Activated T-cell treated with anti-CD3 and anti-CD28 coated beads, Interleukin-2, amount 50 U/mL, for 24 hours (primary cell): ENCODE results near the gene KRTAP4-5.
"Not testable (repeated sequence)": the region's sequence is repeated elsewhere in the genome, so short reads cannot be mapped to it uniquely, and the experiment has no call there.

Experiments used
- DNase-seq: peaks from one replicate; pipeline ENCODE4 v3.0.0-alpha.2; 2020
- H3K27ac Mint-ChIP-seq: 2 replicates; pipeline ENCODE4 v1.8.0; 2020; ENCODE audit warnings: mild to moderate bottlenecking, mixed read lengths
- H3K27me3 Mint-ChIP-seq: 2 replicates; pipeline ENCODE4 v1.8.0; 2020; ENCODE audit warnings: mixed read lengths
- H3K36me3 Mint-ChIP-seq: 2 replicates; pipeline ENCODE4 v1.8.0; 2020; ENCODE audit warnings: low read depth, mixed read lengths
- H3K4me1 Mint-ChIP-seq: 2 replicates; pipeline ENCODE4 v1.8.0; 2020; ENCODE audit warnings: low read depth, mixed read lengths
- H3K4me3 Mint-ChIP-seq: 2 replicates; pipeline ENCODE4 v1.8.0; 2020; ENCODE audit warnings: mild to moderate bottlenecking, moderate library complexity, mixed read lengths
- H3K9me3 Mint-ChIP-seq: 2 replicates; pipeline ENCODE4 v1.8.0; 2020; ENCODE audit warnings: mixed read lengths

Gene KRTAP4-5

DNA sequence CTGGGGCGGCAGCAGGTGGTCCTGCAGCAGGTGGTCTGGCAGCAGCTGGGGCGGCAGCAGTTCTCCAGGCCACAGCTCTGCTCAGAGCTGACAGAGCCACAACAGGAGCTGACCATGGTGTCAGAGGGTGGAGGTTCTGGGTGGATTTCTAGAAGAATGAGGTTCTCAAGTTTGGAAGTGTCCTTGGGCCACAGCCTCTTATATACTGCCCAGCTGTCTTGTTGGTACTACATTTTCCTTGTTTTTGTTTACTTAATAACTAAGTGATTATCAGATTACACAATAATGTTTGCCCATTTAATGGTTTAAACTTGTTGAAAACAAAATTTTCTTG is at the start of gene KRTAP4-5:
KRTAP4-5 (minus strand) TSS at position 174 of the 334 bp plus-strand sequence; CDS start at position 116, 58 bp downstream.
- Mint-ChIP-seq H3K27ac (no peak within 1 kb of the TSS), H3K4me3 (no peak within 1 kb of the TSS), H3K4me1 (no peaks in the 10 kb centered on the region), H3K36me3 (no peaks in the 10 kb centered on the region), H3K9me3 (no peaks in the 10 kb centered on the region), H3K27me3 (peaks cover 15% of the 10 kb centered on the region)
- DNase-seq: no peak

GRCh38 chr17:41196068-41196467 is 46.4 kb upstream of the KRTAP4-5 start:
- H3K27ac Mint-ChIP-seq: no peak overlapping the region
- peaks cover 4% of the 10 kb centered on the region for H3K9me3 Mint-ChIP-seq
- no peak overlapping the region for H3K4me3 Mint-ChIP-seq
- DNase-seq: no peak
- peaks cover 17% of the 10 kb centered on the region for H3K27me3 Mint-ChIP-seq
- no peaks in the 10 kb centered on the region for H3K36me3 Mint-ChIP-seq
- H3K4me1 Mint-ChIP-seq: no peaks in the 10 kb centered on the region

GRCh38 chr17:41190328-41190727 is 40.7 kb upstream of the KRTAP4-5 start:
- Mint-ChIP-seq H3K4me3 (no peak overlapping the region), H3K27me3 (peaks cover 34% of the 10 kb centered on the region), H3K36me3 (no peaks in the 10 kb centered on the region), H3K9me3 (no peaks in the 10 kb centered on the region), H3K4me1 (no peaks in the 10 kb centered on the region), H3K27ac (no peak overlapping the region)
- no peak for DNase-seq

GRCh38 chr17:41189837-41190318 is 40.3 kb upstream of the KRTAP4-5 start, which contains the start of gene KRTAP9-1:
TSS of gene KRTAP9-1 (plus strand) at chr17:41189887. CDS start at chr17:41189887, 0 bp downstream.
- DNase-seq, H3K27ac Mint-ChIP-seq, H3K9me3 Mint-ChIP-seq, H3K36me3 Mint-ChIP-seq, H3K4me1 Mint-ChIP-seq, H3K4me3 Mint-ChIP-seq: not testable (repeated sequence)
- H3K27me3 Mint-ChIP-seq: peaks cover 34% of the 10 kb centered on the region

DNA sequence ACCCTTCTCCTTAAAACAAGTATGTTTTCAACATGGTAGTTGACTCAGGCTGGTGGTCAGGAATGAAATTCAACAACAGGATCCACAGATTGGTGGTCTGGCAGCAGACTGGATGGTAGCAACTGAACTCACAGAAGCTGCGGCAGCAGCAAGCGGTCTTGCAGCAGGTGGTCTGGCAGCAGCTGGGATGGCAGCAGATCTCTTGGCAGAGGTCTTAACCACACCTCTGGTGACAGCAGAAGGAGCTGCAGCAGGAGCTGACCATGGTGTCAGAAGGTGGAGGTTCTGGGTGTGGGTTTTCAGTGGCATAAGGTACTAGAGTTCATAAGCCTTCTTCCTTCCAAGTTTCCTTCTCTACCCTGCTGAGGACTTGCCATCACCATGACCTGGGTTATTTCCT is 37.2 kb upstream of the KRTAP4-5 start:
- Mint-ChIP-seq H3K4me1 (no peaks in the 10 kb centered on the region), H3K4me3 (no peak overlapping the region), H3K27me3 (peaks cover 35% of the 10 kb centered on the region), H3K9me3 (no peaks in the 10 kb centered on the region), H3K27ac (no peak overlapping the region), H3K36me3 (no peaks in the 10 kb centered on the region)
- DNase-seq: no peak

DNA sequence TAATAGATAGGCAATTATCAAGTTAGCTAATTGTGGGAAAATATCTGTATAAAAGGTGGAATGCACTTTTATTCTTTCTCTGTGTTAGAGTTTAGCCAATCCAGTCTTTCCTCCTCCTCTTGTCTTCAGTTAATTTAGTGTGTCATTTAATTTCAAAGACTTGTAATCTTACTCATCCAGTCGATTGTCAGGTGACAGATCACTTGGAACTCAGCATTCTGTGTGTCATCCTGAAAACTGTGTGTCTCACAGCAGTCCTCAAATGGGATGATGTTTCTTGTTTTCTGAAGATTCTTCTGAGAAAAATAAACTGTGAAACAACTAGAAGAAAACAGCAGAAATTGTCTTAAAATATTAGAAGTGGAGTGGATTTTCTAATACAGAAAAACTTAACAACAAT is 35.4 kb upstream of the KRTAP4-5 start:
- Mint-ChIP-seq H3K27ac (no peak overlapping the region), H3K27me3 (peaks cover 19% of the 10 kb centered on the region), H3K9me3 (no peaks in the 10 kb centered on the region), H3K4me3 (no peak overlapping the region), H3K4me1 (no peaks in the 10 kb centered on the region), H3K36me3 (no peaks in the 10 kb centered on the region)
- no peak for DNase-seq

- Mint-ChIP-seq H3K36me3 (no peaks in the 10 kb centered on the region), H3K27me3 (peaks cover 14% of the 10 kb centered on the region), H3K4me3 (no peak within 1 kb of the TSS), H3K27ac (no peak within 1 kb of the TSS), H3K9me3 (no peaks in the 10 kb centered on the region), H3K4me1 (no peaks in the 10 kb centered on the region)
- no peak for DNase-seq
These were observed 34.9 kb upstream of the KRTAP4-5 start, which contains the start of gene KRTAP4-1 for GRCh38 chr17:41184480-41184961. TSS of gene KRTAP4-1 (minus strand) at chr17:41184911. CDS start at chr17:41184854, 57 bp downstream.

DNA sequence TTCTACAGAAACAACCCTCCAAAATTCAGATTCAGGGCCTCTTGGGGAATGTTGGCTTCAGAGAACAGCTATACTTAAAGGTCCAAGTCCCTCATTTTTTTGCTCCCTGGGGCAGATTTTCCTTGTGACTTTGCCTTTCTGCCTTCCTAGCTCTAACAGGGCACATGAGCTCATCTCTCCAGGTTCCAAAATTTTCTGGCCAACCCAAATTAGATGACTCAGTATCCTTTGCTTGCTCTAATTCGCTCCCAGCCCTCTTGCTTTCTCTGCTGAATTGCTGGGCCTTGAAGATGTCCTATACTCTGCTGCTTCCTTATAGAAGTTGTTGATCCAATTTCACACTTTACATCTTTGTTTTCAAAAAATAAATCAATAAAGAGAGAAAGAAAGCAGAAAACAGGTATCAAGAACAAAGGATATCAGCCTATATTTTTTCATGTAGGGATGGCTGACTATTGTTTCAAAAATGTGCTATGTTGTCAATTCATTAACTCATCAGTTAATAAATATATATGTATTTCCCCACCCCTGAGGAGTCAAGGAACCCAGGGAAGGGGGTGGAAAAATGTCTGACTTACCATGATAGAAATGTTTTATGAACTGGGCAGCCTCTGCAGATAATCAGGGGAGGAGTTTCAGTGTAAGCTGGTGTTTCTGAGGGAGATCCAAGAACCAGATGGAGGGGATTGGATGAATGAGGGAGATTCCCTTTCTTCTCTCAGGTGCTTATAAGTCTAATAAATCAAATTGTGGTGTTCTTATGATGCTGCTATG is 29.4 kb upstream of the KRTAP4-5 start:
- no peaks in the 10 kb centered on the region for H3K4me1 Mint-ChIP-seq
- no peaks in the 10 kb centered on the region for H3K27me3 Mint-ChIP-seq
- H3K9me3 Mint-ChIP-seq: no peaks in the 10 kb centered on the region
- H3K36me3 Mint-ChIP-seq: no peaks in the 10 kb centered on the region
- DNase-seq: no peak
- H3K4me3 Mint-ChIP-seq: no peak overlapping the region
- H3K27ac Mint-ChIP-seq: no peak overlapping the region

DNA sequence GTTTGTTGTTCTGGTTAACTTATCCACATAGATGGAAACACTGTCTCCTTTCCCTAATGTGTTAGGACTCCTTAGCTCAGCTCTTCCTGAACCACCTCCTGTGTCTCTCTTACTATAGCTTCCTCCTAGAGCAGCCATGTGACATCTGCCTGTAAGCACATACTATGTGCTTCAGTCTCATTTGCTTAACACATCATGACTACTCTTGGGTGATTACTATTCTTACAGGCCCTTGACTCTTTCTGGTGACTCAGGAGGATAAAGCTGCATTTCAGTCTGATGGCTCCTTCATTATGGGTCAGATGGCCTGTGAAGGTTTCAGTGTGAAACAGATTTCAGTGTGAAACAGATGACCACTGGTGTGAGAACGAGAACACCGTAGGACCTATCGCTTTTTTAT is 28.7 kb upstream of the KRTAP4-5 start:
- no peaks in the 10 kb centered on the region for H3K9me3 Mint-ChIP-seq
- no peaks in the 10 kb centered on the region for H3K36me3 Mint-ChIP-seq
- H3K27me3 Mint-ChIP-seq: no peaks in the 10 kb centered on the region
- no peak overlapping the region for H3K4me3 Mint-ChIP-seq
- no peak overlapping the region for H3K27ac Mint-ChIP-seq
- no peaks in the 10 kb centered on the region for H3K4me1 Mint-ChIP-seq
- no peak for DNase-seq

GRCh38 chr17:41177727-41178271 is 28.2 kb upstream of the KRTAP4-5 start, which contains the start of gene KRTAP4-2:
TSS of gene KRTAP4-2 (minus strand) at chr17:41178221. CDS start at chr17:41178164, 57 bp downstream.
- Mint-ChIP-seq H3K27me3 (no peaks in the 10 kb centered on the region), H3K9me3 (no peaks in the 10 kb centered on the region), H3K36me3 (no peaks in the 10 kb centered on the region), H3K4me1 (no peaks in the 10 kb centered on the region), H3K4me3 (no peak within 1 kb of the TSS), H3K27ac (no peak within 1 kb of the TSS)
- DNase-seq: no peak

- Mint-ChIP-seq H3K4me1 (no peaks in the 10 kb centered on the region), H3K27ac (no peak overlapping the region), H3K4me3 (no peak overlapping the region), H3K9me3 (no peaks in the 10 kb centered on the region), H3K27me3 (no peaks in the 10 kb centered on the region), H3K36me3 (no peaks in the 10 kb centered on the region)
- no peak for DNase-seq
These were observed 27.2 kb upstream of the KRTAP4-5 start for GRCh38 chr17:41176744-41177387.

DNA sequence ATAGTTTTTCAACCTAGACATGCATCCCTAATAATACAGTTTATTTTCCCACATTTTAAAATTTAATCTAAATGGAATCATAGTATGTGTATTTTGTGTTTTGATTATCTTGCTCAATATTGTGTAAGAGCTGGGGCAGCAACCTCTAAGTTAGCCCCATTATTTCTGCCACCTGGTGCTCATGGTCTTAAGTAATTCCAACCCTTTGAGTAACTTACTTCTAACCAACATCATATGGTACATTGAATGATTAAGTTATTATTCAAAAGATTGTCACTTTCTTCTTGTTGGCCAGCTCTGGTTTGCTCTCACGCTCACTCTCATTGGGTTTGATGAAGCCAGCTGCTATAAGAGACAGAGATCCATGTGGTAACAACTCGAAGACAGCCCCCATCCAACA is 22.3 kb upstream of the KRTAP4-5 start:
- Mint-ChIP-seq H3K27ac (no peak overlapping the region), H3K36me3 (no peaks in the 10 kb centered on the region), H3K4me3 (no peak overlapping the region), H3K9me3 (no peaks in the 10 kb centered on the region), H3K27me3 (no peaks in the 10 kb centered on the region), H3K4me1 (no peaks in the 10 kb centered on the region)
- no peak for DNase-seq

GRCh38 chr17:41168121-41168520 is 18.5 kb upstream of the KRTAP4-5 start, which contains the start of gene KRTAP4-3:
TSS of gene KRTAP4-3 (minus strand) at chr17:41168221. CDS start at chr17:41168172, 49 bp downstream.
- Mint-ChIP-seq H3K27ac (no peak within 1 kb of the TSS), H3K4me3 (no peak within 1 kb of the TSS), H3K9me3 (no peaks in the 10 kb centered on the region), H3K4me1 (no peaks in the 10 kb centered on the region), H3K27me3 (no peaks in the 10 kb centered on the region), H3K36me3 (no peaks in the 10 kb centered on the region)
- no peak for DNase-seq

DNA sequence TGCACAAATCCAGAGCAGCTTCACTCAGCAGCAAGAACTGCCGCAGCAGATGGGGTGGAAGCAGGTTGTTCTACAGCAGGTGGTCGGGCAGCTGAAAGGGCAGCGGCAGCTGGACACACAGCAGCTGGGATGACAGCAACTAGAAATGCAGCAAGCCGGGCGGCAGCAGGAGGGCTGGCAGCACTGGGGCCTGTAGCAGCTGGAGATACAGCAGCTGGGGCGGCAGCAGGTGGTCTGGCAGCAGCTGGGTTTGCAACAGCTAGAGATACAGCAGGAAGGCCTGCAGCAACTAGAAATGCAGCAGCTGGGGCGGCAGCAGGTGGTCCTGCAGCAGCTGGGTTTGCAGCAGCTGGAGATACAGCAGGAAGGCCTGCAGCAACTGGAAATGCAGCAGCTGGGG is 17.9 kb upstream of the KRTAP4-5 start:
- Mint-ChIP-seq H3K27ac (no peak overlapping the region), H3K9me3 (no peaks in the 10 kb centered on the region)

DNA sequence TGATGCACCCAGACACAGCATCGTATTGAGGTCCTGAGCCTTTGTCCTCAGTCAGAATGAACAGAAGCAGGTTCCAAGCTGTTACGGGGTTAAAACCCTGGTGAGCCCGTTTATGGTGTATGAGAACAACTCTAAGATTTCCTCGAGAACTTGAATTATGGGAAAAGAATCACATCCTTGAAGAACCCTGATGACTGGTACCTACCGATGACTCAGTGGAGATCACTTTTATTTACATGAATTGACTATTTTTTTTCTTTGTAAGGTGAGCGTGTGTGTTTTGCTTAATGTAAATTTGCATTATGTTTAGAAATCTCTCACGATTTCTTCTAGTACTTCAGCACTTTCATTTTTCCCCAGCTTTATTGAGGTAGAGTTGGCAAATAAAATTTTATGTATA is 14.2 kb upstream of the KRTAP4-5 start:
- Mint-ChIP-seq H3K27me3 (peaks cover 6% of the 10 kb centered on the region), H3K27ac (no peak overlapping the region), H3K36me3 (no peaks in the 10 kb centered on the region), H3K4me3 (no peak overlapping the region), H3K9me3 (no peaks in the 10 kb centered on the region), H3K4me1 (no peaks in the 10 kb centered on the region)
- DNase-seq: no peak

More for the DNA sequence above, 17.9 kb upstream of the KRTAP4-5 start:
- Mint-ChIP-seq H3K4me3 (no peak overlapping the region), H3K4me1 (no peaks in the 10 kb centered on the region), H3K27me3 (no peaks in the 10 kb centered on the region), H3K36me3 (no peaks in the 10 kb centered on the region)
- DNase-seq: no peak
